Stimulated activated CD4-positive, alpha-beta T cell treated with anti-CD3 and anti-CD28 coated beads, Interleukin-12 subunit alpha, Interleukin-12 subunit beta, amount 100 ng/mL, for 4 hours (primary cell): ENCODE results near the gene LCE2A.
"Not testable (repeated sequence)": the region's sequence is repeated elsewhere in the genome, so short reads cannot be mapped to it uniquely, and the experiment has no call there.

Experiments
- DNase-seq: peaks from one replicate; pipeline ENCODE4 v3.0.0-alpha.2; 2020

LCE2A gene

GRCh38 chr1:152697701-152698600 is at the start of gene LCE2A:
Gene LCE2A, plus strand, starts transcription at chr1:152698345. Its CDS starts 557 bp downstream, at chr1:152698902.
- no peak for DNase-seq

GRCh38 chr1:152654110-152654509 is 44.0 kb upstream of the LCE2A start:
- DNase-seq = peak; percentile 28

- no peak for DNase-seq
Measured at GRCh38 chr1:152656459-152656858, 41.7 kb upstream of the LCE2A start.

GRCh38 chr1:152657677-152658076 is 40.5 kb upstream of the LCE2A start:
- DNase-seq = no peak

- no peak for DNase-seq
Measured at GRCh38 chr1:152658649-152659048, 39.5 kb upstream of the LCE2A start.

- no peak for DNase-seq
Measured at GRCh38 chr1:152663098-152663497, 35.0 kb upstream of the LCE2A start, which contains the start of gene LCE2D. Gene LCE2D, plus strand, starts transcription at chr1:152663380. Its CDS starts 726 bp downstream, at chr1:152664106.

- not testable (repeated sequence) for DNase-seq
Measured at GRCh38 chr1:152666171-152666570, 32.0 kb upstream of the LCE2A start.

GRCh38 chr1:152667648-152668047 is 30.5 kb upstream of the LCE2A start:
- DNase-seq = no peak

- DNase-seq = no peak
Measured at GRCh38 chr1:152673016-152673415, 25.1 kb upstream of the LCE2A start.

- not testable (repeated sequence) for DNase-seq
Measured at GRCh38 chr1:152674983-152675382, 23.2 kb upstream of the LCE2A start, which contains the start of gene LCE2C. Gene LCE2C, plus strand, starts transcription at chr1:152675279. Its CDS starts 737 bp downstream, at chr1:152676016.

- no peak for DNase-seq
Measured at GRCh38 chr1:152679459-152679858, 18.7 kb upstream of the LCE2A start.

GRCh38 chr1:152681616-152682015 is 16.5 kb upstream of the LCE2A start:
- no peak for DNase-seq

- no peak for DNase-seq
Measured at GRCh38 chr1:152683846-152684245, 14.3 kb upstream of the LCE2A start.

- DNase-seq = not testable (repeated sequence)
Measured at GRCh38 chr1:152685823-152686222, 12.3 kb upstream of the LCE2A start, which contains the start of gene LCE2B. Gene LCE2B, plus strand, starts transcription at chr1:152686123. Its CDS starts 721 bp downstream, at chr1:152686844.

- DNase-seq = no peak
Measured at GRCh38 chr1:152699746-152700145, 1.6 kb downstream of the LCE2A start.

- DNase-seq = no peak
Measured at GRCh38 chr1:152707860-152708259, 9.7 kb downstream of the LCE2A start, which contains the start of gene LCE4A. Gene LCE4A, plus strand, starts transcription at chr1:152708160. Its CDS starts 916 bp downstream, at chr1:152709076.

GRCh38 chr1:152718238-152718637 is 20.1 kb downstream of the LCE2A start:
- DNase-seq = no peak

GRCh38 chr1:152725261-152725660 is 27.1 kb downstream of the LCE2A start:
- no peak for DNase-seq

- no peak for DNase-seq
Measured at GRCh38 chr1:152728986-152729385, 30.8 kb downstream of the LCE2A start.

- DNase-seq = no peak
Measured at GRCh38 chr1:152735648-152736047, 37.5 kb downstream of the LCE2A start.

- no peak for DNase-seq
Measured at GRCh38 chr1:152737997-152738396, 39.9 kb downstream of the LCE2A start.

GRCh38 chr1:152739841-152740240 is 41.7 kb downstream of the LCE2A start:
- DNase-seq = no peak

GRCh38 chr1:152741656-152742055 is 43.5 kb downstream of the LCE2A start:
- no peak for DNase-seq
